Peyer's patch (tissue), 4 donors: Measurements from ENCODE around the gene FBXO5. TPM values are rescaled to one million over a fixed set of nuclear protein-coding genes. Genes with fewer than 3 reads are reported as not detected.
"Not testable (repeated sequence)": the region's sequence is repeated elsewhere in the genome, so short reads cannot be mapped to it uniquely, and the experiment has no call there.

Source experiments
- DNase-seq, 3 donors: peaks; one replicate each; pipeline ENCODE4 v3.0.0-alpha.2; 2017 to 2019
- H3K27ac ChIP-seq, 4 donors: fragments of 200-600 bp; sonication (generic); one replicate each; pipeline ENCODE4 v1.5.1; 2016 to 2019
- H3K27me3 ChIP-seq, 2 donors: fragments of 200-600 bp; sonication (generic); one replicate each; pipeline ENCODE4 v1.5.1; 2019
- H3K36me3 ChIP-seq, 3 donors: fragments of 200-600 bp; sonication (generic); one replicate each; pipeline ENCODE4 v1.5.1; 2016 to 2019
- H3K4me1 ChIP-seq, 4 donors: fragments of 200-600 bp; sonication (generic); one replicate each; pipeline ENCODE4 v1.5.1; 2016 to 2019
- H3K4me3 ChIP-seq, 4 donors: fragments of 200-600 bp; sonication (generic); 1 replicate in 3 of 4; 2 replicates in 1 of 4; pipeline ENCODE4 v1.5.1; 2016 to 2019; ENCODE audit warnings: mild to moderate bottlenecking in 1 of 4
- H3K9me3 ChIP-seq, 4 donors: fragments of 200-600 bp; sonication (generic); one replicate each; pipeline ENCODE4 v1.5.1; 2016 to 2019; ENCODE audit warnings: mild to moderate bottlenecking in 1 of 4
- CTCF ChIP-seq, 6 experiments: fragments of 450-650 bp in 4 of 6; fragments of 200-600 bp in 2 of 6; sonication (generic) in 1 of 6; IDR thresholded peaks; one replicate each; pipeline ENCODE4 v1.5.1; 2017 to 2019; ENCODE audit warnings: antibody characterized with exemption in 6 of 6, mild to moderate bottlenecking in 3 of 6, moderate library complexity in 1 of 6
- POLR2A ChIP-seq, 2 donors: fragments of 450-650 bp; IDR thresholded peaks; one replicate each; pipeline ENCODE4 v1.5.1; 2017; ENCODE audit warnings: antibody characterized with exemption in 2 of 2, mild to moderate bottlenecking in 2 of 2, moderate library complexity in 2 of 2
- total RNA-seq, 4 donors: library from RNA; depleted of rRNA; stranded (reverse); fragments of >200 nt; gene quantifications; one replicate each; pipeline ENCODE4 v1.1.0, GENCODE V29; 2016

The FBXO5 gene
- total RNA-seq, 4 donors from 2014 or later = 2.7 to 7.4 (median 3.0) TPM

- Histone ChIP-seq H3K4me3 (no peak overlapping the region), H3K36me3 (peaks cover 0 to 30% (median 0%) of the 10 kb centered on the region in 3 donors), H3K27ac (no peak overlapping the region), H3K27me3 (no peaks in the 10 kb centered on the region), H3K4me1 (peaks cover 0 to 8% (median 2%) of the 10 kb centered on the region in 4 donors), H3K9me3 (no peaks in the 10 kb centered on the region)
- TF ChIP-seq CTCF (IDR thresholded peaks at IDR 0.05) (no peak), POLR2A (IDR thresholded peaks at IDR 0.05) (no peak)
- DNase-seq = no peak
These were observed 6.1 kb downstream of the FBXO5 start for GRCh38 chr6:152976749-152977148.

GRCh38 chr6:152975204-152975915, 7.5 kb downstream of the FBXO5 start:
- no peak for DNase-seq
- no peaks in the 10 kb centered on the region for H3K9me3 ChIP-seq
- no peaks in the 10 kb centered on the region for H3K27me3 ChIP-seq
- H3K27ac ChIP-seq = no peak overlapping the region
- no peak overlapping the region for H3K4me3 ChIP-seq
- peaks cover 0 to 43% (median 0%) of the 10 kb centered on the region in 3 donors for H3K36me3 ChIP-seq
- H3K4me1 ChIP-seq = no peaks in the 10 kb centered on the region
- no peak for TF ChIP-seq CTCF (IDR thresholded peaks at IDR 0.05)
- TF ChIP-seq POLR2A (IDR thresholded peaks at IDR 0.05) = no peak

DNA sequence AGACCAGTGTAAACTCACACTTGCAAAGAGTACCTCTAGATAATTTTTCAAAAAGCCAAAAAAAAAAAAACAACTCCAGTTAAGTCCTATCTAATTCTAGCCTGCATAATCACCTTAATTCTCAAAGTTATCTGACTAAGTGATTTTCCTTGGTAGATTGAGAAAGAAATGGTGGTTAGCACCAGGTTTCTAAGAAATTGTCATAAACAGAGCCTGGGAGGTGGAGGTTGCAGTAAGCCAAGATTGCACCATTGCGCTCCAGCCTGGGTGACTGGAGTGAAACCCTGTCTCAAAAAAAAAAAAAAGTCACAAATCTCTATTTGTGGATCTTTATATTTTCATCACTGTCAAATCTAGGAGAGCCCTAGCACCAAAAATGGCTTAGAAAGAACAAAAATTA, 8.9 kb downstream of the FBXO5 start:
- no peaks in the 10 kb centered on the region for H3K4me1 ChIP-seq
- H3K36me3 ChIP-seq = peaks cover 0 to 54% (median 0%) of the 10 kb centered on the region in 3 donors
- DNase-seq = no peak
- no peak overlapping the region for H3K27ac ChIP-seq
- H3K4me3 ChIP-seq = no peak overlapping the region
- no peaks in the 10 kb centered on the region for H3K27me3 ChIP-seq
- TF ChIP-seq CTCF (IDR thresholded peaks at IDR 0.05) (no peak), POLR2A (IDR thresholded peaks at IDR 0.05) (no peak)
- H3K9me3 ChIP-seq = no peaks in the 10 kb centered on the region

GRCh38 chr6:152969688-152970418, 13.0 kb downstream of the FBXO5 start:
- TF ChIP-seq POLR2A (IDR thresholded peaks at IDR 0.05) (no peak), CTCF (IDR thresholded peaks at IDR 0.05) (no peak)
- Histone ChIP-seq H3K4me3 (no peak overlapping the region), H3K27me3 (no peaks in the 10 kb centered on the region), H3K4me1 (no peaks in the 10 kb centered on the region), H3K27ac (no peak overlapping the region), H3K36me3 (peaks cover 0 to 52% (median 0%) of the 10 kb centered on the region in 3 donors), H3K9me3 (no peaks in the 10 kb centered on the region)
- DNase-seq = no peak

DNA sequence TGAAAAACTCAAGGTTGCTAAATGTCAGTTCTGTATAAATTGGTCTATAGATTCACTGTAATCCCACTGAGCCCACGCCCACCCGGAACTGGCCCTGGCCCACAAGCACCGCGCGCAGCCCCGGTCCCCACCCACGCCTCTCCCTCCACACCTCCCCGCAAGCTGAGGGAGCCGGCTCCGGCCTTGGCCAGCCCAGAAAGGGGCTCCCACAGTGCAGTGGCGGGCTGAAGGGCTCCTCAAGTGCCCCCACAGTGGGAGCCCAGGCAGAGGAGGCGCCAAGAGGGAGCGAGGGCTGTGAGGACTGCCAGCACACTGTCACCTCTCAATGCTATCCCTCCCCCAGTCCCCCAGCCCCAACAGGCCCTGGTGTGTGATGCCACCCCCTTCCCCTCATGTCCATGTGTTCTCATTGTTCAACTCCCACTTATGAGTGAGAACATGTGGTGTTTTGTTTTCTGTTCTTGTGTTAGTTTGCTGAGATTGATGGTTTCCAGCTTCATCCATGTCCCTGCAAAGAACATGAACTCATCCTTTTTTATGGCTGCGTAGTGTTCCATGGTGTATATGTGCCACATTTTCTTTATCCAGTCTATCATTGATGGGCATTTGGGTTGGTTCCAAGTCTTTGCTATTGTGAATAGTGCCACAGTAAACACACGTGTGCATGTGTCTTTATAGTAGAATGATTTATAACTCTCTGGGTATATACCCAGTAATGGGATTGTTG, 16.5 kb downstream of the FBXO5 start:
- not testable (repeated sequence) for DNase-seq, H3K9me3 ChIP-seq, H3K4me3 ChIP-seq, H3K27ac ChIP-seq, H3K27me3 ChIP-seq, H3K4me1 ChIP-seq
- H3K36me3 ChIP-seq = peaks cover 0 to 20% (median 0%) of the 10 kb centered on the region in 3 donors

GRCh38 chr6:152959333-152959732, 23.5 kb downstream of the FBXO5 start:
- no peaks in the 10 kb centered on the region for H3K4me1 ChIP-seq
- TF ChIP-seq POLR2A (IDR thresholded peaks at IDR 0.05) (no peak), CTCF (IDR thresholded peaks at IDR 0.05) (no peak)
- no peaks in the 10 kb centered on the region for H3K36me3 ChIP-seq
- H3K27ac ChIP-seq = no peak overlapping the region
- no peak overlapping the region for H3K4me3 ChIP-seq
- no peaks in the 10 kb centered on the region for H3K9me3 ChIP-seq
- no peak for DNase-seq
- H3K27me3 ChIP-seq = no peaks in the 10 kb centered on the region
